Activated naive CD4-positive, alpha-beta T cell treated with anti-CD3 and anti-CD28 coated beads, Interleukin-2, amount 50 U/mL, for 72 hours (primary cell): ENCODE results near the gene RPS16. TPM values are rescaled to one million over a fixed set of nuclear protein-coding genes. Genes with fewer than 3 reads are reported as not detected.

Experiments used
- ATAC-seq, 2 donors: fragments of 150-1000 bp; cut with Tn5 transposase; 2 replicates each; pipeline ENCODE4 v1.10.0; 2021; ENCODE audit warnings: mild to moderate bottlenecking in 2 of 2, moderate library complexity in 2 of 2
- DNase-seq, 2 donors: peaks; one replicate each; pipeline ENCODE4 v3.0.0; 2021 to 2022; ENCODE audit warnings: low spot score in 2 of 2
- H3K27ac Mint-ChIP-seq, 2 donors: one replicate each; pipeline ENCODE4 v1.8.0; 2022; ENCODE audit warnings: mild to moderate bottlenecking in 2 of 2, mixed read lengths in 2 of 2
- H3K36me3 Mint-ChIP-seq, 2 donors: one replicate each; pipeline ENCODE4 v1.8.0; 2022; ENCODE audit warnings: mixed read lengths in 2 of 2
- H3K9me3 Mint-ChIP-seq, 2 donors: one replicate each; pipeline ENCODE4 v1.8.0; 2022; ENCODE audit warnings: mixed read lengths in 2 of 2
- total RNA-seq, 2 donors: library from RNA; stranded (reverse); gene quantifications; one replicate each; pipeline ENCODE4 v1.2.3, GENCODE V29; 2022

RPS16 gene
- total RNA-seq, 2 donors from 2014 or later = 3,128 to 3,624 TPM

GRCh38 chr19:39405958-39406655 lies 29.6 kb downstream of the RPS16 start:
- Mint-ChIP-seq H3K27ac (peak overlapping the region; percentile 94 to 99), H3K9me3 (no peaks in the 10 kb centered on the region), H3K36me3 (peaks cover 24 to 29% of the 10 kb centered on the region in 2 donors)
- DNase-seq (peak in 1 of 2 donors; percentile 83), ATAC-seq (peak in 1 of 2 donors; percentile 20)

- no peak for ATAC-seq
- DNase-seq = no peak
- Mint-ChIP-seq H3K9me3 (no peaks in the 10 kb centered on the region), H3K27ac (peak overlapping the region in 1 of 2 donors; percentile 99), H3K36me3 (peaks cover 23 to 24% of the 10 kb centered on the region in 2 donors)
These were observed 30.3 kb downstream of the RPS16 start for GRCh38 chr19:39405261-39405957.

GRCh38 chr19:39403331-39404312 lies 32.1 kb downstream of the RPS16 start:
- DNase-seq = peak; percentile 89 to 99
- Mint-ChIP-seq H3K27ac (peak overlapping the region; percentile 98 to 99), H3K9me3 (no peaks in the 10 kb centered on the region), H3K36me3 (peaks cover 17 to 18% of the 10 kb centered on the region in 2 donors)
- ATAC-seq = peak; percentile 34 to 39

- Mint-ChIP-seq H3K27ac (peak overlapping the region; percentile 98 to 99), H3K9me3 (no peaks in the 10 kb centered on the region), H3K36me3 (peaks cover 7 to 8% of the 10 kb centered on the region in 2 donors)
- DNase-seq (peak; percentile 77 to 89), ATAC-seq (peak; percentile 1 to 14)
These were observed 33.1 kb downstream of the RPS16 start for GRCh38 chr19:39402346-39403300.

- ATAC-seq (peak; percentile 46 to 69), DNase-seq (peak; percentile 62 to 93)
- Mint-ChIP-seq H3K36me3 (peaks cover 0 to under 1% of the 10 kb centered on the region in 2 donors), H3K9me3 (no peaks in the 10 kb centered on the region), H3K27ac (peak overlapping the region; percentile 69 to 99)
These were observed 34.0 kb downstream of the RPS16 start for GRCh38 chr19:39401549-39402345.

GRCh38 chr19:39401070-39401548 lies 34.6 kb downstream of the RPS16 start:
- no peak for DNase-seq
- Mint-ChIP-seq H3K27ac (peak overlapping the region; percentile 69 to 99), H3K9me3 (no peaks in the 10 kb centered on the region), H3K36me3 (no peaks in the 10 kb centered on the region)
- ATAC-seq = no peak

- Mint-ChIP-seq H3K36me3 (peaks cover 4 to 9% of the 10 kb centered on the region in 2 donors), H3K9me3 (no peaks in the 10 kb centered on the region), H3K27ac (peak overlapping the region in 1 of 2 donors; percentile 99)
- ATAC-seq (no peak), DNase-seq (no peak)
These were observed 35.7 kb downstream of the RPS16 start for GRCh38 chr19:39400061-39400460.

GRCh38 chr19:39399668-39400050 lies 36.1 kb downstream of the RPS16 start:
- Mint-ChIP-seq H3K36me3 (peaks cover 5 to 12% of the 10 kb centered on the region in 2 donors), H3K9me3 (no peaks in the 10 kb centered on the region), H3K27ac (peak overlapping the region in 1 of 2 donors; percentile 99)
- ATAC-seq (no peak), DNase-seq (no peak)

- no peaks in the 10 kb centered on the region for H3K9me3 Mint-ChIP-seq
- ATAC-seq = peak; percentile 14 to 25
- peak overlapping the region; percentile 89 to 99 for H3K27ac Mint-ChIP-seq
- peak; percentile 60 to 81 for DNase-seq
- H3K36me3 Mint-ChIP-seq = peaks cover 8 to 19% of the 10 kb centered on the region in 2 donors
These were observed 37.4 kb downstream of the RPS16 start for GRCh38 chr19:39398297-39398864.

- ATAC-seq = peak; percentile 32 to 73
- Mint-ChIP-seq H3K36me3 (peaks cover 9 to 21% of the 10 kb centered on the region in 2 donors), H3K9me3 (no peaks in the 10 kb centered on the region), H3K27ac (peak overlapping the region; percentile 89 to 99)
- DNase-seq = peak; percentile 89 to 98
These were observed 38.1 kb downstream of the RPS16 start for GRCh38 chr19:39397360-39398296.

GRCh38 chr19:39390751-39391437 lies 44.9 kb downstream of the RPS16 start, which contains the start of the genes MED29 and PAF1:
Gene MED29, plus strand, starts transcription at chr19:39391378. Its CDS starts 45 bp downstream, at chr19:39391423.
Gene PAF1, minus strand, starts transcription at chr19:39391106. Its CDS starts 242 bp downstream, at chr19:39390864.
- H3K9me3 Mint-ChIP-seq = no peaks in the 10 kb centered on the region
- H3K27ac Mint-ChIP-seq = peak within 1 kb of the TSS; percentile 99
- peak; percentile 91 to 95 for DNase-seq
- peak; percentile 96 to 98 for ATAC-seq
- H3K36me3 Mint-ChIP-seq = peaks cover 25 to 26% of the 10 kb centered on the region in 2 donors

GRCh38 chr19:39390451-39390750 lies 45.3 kb downstream of the RPS16 start:
- peaks cover 20 to 26% of the 10 kb centered on the region in 2 donors for H3K36me3 Mint-ChIP-seq
- no peaks in the 10 kb centered on the region for H3K9me3 Mint-ChIP-seq
- DNase-seq = no peak
- peak overlapping the region; percentile 99 for H3K27ac Mint-ChIP-seq
- no peak for ATAC-seq
